Activated naive CD8-positive, alpha-beta T cell treated with anti-CD3 and anti-CD28 coated beads, Interleukin-2, amount 50 U/mL, for 24 hours (primary cell): ENCODE results near the gene NET1.

Source experiments
- ATAC-seq: fragments of 150-1000 bp; cut with Tn5 transposase; one replicate; pipeline ENCODE4 v1.10.0; 2021
- DNase-seq: peaks from one replicate; pipeline ENCODE4 v3.0.0; 2021
- H3K27ac Mint-ChIP-seq: one replicate; pipeline ENCODE4 v1.8.0; 2021; ENCODE audit warnings: mild to moderate bottlenecking, mixed read lengths
- H3K27me3 Mint-ChIP-seq: one replicate; pipeline ENCODE4 v1.8.0; 2021; ENCODE audit warnings: mixed read lengths
- H3K36me3 Mint-ChIP-seq: one replicate; pipeline ENCODE4 v1.8.0; 2021; ENCODE audit warnings: low read depth, mixed read lengths
- H3K4me1 Mint-ChIP-seq: one replicate; pipeline ENCODE4 v1.8.0; 2021; ENCODE audit warnings: mixed read lengths
- H3K4me3 Mint-ChIP-seq: one replicate; pipeline ENCODE4 v1.8.0; 2021; ENCODE audit warnings: mild to moderate bottlenecking, moderate library complexity, mixed read lengths
- H3K9me3 Mint-ChIP-seq: one replicate; pipeline ENCODE4 v1.8.0; 2021; ENCODE audit warnings: mixed read lengths

The NET1 gene

DNA sequence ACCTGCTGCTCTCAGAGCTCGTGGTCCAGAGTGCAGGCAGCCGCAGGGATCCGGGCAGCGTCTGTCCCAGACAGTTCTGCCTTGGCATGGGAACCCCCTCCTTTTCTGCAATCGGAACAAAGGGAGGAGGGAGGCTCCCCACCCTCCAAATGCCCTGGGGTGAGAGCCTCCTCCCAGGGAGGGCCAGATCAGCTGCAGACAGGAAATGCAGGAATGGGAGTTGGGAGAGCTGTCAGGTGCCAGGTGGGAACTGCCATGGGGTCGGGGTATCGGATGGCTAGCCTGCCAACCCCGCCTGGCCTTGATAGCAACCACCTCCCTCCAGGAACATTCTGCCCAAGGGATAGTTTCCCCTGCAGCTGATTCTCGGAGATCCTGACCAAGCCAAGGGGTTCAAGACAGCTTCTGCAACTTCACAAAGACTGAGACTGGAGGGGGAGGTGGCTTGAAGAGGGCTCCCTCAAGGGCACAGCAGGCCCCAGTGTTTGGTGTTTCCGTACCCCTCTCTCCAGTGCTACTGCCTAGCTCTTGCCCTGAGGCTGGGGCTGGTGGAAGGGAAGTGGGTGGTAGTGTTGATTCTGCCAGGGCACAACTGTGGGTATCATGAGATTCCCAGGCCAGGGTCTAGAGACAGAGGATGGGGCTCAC lies 87.3 kb downstream of the NET1 start, which contains the start of gene CALML5:
Gene CALML5, minus strand, starts transcription at position 78 of the 648 bp plus-strand sequence. CDS start 132 bp downstream, outside the sequence.
- Mint-ChIP-seq H3K36me3 (no peaks in the 10 kb centered on the region), H3K9me3 (no peaks in the 10 kb centered on the region), H3K4me3 (no peak within 1 kb of the TSS), H3K4me1 (no peaks in the 10 kb centered on the region), H3K27me3 (peaks cover 11% of the 10 kb centered on the region), H3K27ac (no peak within 1 kb of the TSS)
- no peak for DNase-seq
- no peak for ATAC-seq

- ATAC-seq (no peak), DNase-seq (no peak)
- H3K27me3 Mint-ChIP-seq = peaks cover 13% of the 10 kb centered on the region
- no peaks in the 10 kb centered on the region for H3K36me3 Mint-ChIP-seq
- no peaks in the 10 kb centered on the region for H3K9me3 Mint-ChIP-seq
- no peaks in the 10 kb centered on the region for H3K4me1 Mint-ChIP-seq
- no peak overlapping the region for H3K27ac Mint-ChIP-seq
- H3K4me3 Mint-ChIP-seq = no peak overlapping the region
These were observed 87.9 kb downstream of the NET1 start for GRCh38 chr10:5500162-5500670.

DNA sequence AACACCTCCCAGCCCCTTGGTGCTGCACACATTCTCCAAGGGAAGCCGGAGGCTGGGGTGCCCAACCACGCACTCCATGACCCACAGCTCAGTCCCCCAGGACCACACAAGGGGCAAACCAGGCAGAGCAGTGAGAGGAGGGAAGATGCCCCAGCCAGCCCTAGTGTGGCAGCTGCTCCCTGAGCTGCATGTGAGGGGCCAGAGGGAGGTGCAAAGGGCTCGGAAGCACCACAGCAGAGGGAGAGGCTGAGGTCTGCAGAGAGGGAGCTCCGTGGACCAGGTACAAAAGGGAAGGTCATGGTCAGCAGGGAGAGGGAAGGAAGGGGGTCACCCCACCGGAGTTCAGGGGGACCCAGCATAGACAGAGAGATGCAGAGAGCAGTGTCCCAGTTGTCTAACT lies 88.6 kb downstream of the NET1 start:
- peaks cover 15% of the 10 kb centered on the region for H3K27me3 Mint-ChIP-seq
- H3K4me3 Mint-ChIP-seq = no peak overlapping the region
- ATAC-seq (no peak), DNase-seq (no peak)
- H3K4me1 Mint-ChIP-seq = no peaks in the 10 kb centered on the region
- no peak overlapping the region for H3K27ac Mint-ChIP-seq
- no peaks in the 10 kb centered on the region for H3K36me3 Mint-ChIP-seq
- no peaks in the 10 kb centered on the region for H3K9me3 Mint-ChIP-seq

- no peak overlapping the region for H3K4me3 Mint-ChIP-seq
- no peaks in the 10 kb centered on the region for H3K4me1 Mint-ChIP-seq
- H3K27me3 Mint-ChIP-seq = peaks cover 15% of the 10 kb centered on the region
- H3K9me3 Mint-ChIP-seq = no peaks in the 10 kb centered on the region
- no peak for DNase-seq
- no peaks in the 10 kb centered on the region for H3K36me3 Mint-ChIP-seq
- ATAC-seq = no peak
- no peak overlapping the region for H3K27ac Mint-ChIP-seq
These were observed 89.7 kb downstream of the NET1 start for GRCh38 chr10:5502061-5502521.

DNA sequence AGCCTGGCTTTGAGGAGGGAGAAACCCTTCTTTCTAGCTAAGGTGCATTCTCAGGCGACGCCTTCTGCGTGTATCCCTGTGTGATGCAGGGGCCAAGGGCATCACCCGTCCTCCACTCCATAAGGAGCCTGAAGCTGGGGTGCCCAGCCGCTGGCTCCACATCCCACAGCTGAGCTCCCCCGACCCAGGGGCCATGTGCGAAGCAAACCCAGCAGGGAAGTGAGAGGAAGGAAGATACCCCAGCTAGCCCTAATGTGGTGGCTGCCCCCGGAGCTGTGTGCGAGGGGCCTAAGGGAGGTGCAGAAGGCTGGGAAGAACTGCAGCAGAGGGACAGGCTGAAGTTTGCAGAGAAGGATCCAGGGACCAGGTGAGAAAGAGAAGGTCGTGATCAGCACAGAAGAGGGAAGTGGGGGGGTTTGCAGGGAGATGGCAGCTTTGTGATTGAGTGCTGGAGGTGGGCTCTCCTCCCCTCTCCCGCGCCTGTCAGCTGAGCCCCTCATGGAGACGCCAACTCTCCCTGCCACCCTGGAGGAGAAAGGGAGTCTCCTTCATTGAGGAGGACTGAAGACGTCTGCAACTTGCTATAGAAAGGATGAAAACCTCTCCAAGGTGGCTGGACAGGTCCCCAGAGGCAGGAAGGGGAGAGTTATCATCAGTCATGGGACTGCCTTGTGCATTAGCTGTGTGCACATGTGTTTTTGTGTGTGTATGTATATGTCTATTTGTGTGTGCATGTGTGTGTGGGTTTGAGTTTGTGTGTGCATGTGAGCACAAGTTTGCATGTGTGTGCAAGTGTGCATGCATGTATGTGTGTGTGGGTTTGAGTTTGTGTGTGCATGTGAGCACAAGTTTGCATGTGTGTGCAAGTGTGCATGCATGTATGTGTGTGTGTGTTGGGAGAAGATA lies 90.5 kb downstream of the NET1 start:
- H3K4me3 Mint-ChIP-seq = no peak overlapping the region
- peaks cover 15% of the 10 kb centered on the region for H3K27me3 Mint-ChIP-seq
- no peak for ATAC-seq
- no peaks in the 10 kb centered on the region for H3K4me1 Mint-ChIP-seq
- no peaks in the 10 kb centered on the region for H3K36me3 Mint-ChIP-seq
- H3K27ac Mint-ChIP-seq = no peak overlapping the region
- no peaks in the 10 kb centered on the region for H3K9me3 Mint-ChIP-seq
- no peak for DNase-seq

GRCh38 chr10:5503477-5503835 lies 91.1 kb downstream of the NET1 start:
- no peak for ATAC-seq

GRCh38 chr10:5504146-5505072 lies 92.1 kb downstream of the NET1 start:
- DNase-seq = no peak
- peaks cover 15% of the 10 kb centered on the region for H3K27me3 Mint-ChIP-seq
- H3K4me1 Mint-ChIP-seq = no peaks in the 10 kb centered on the region
- H3K36me3 Mint-ChIP-seq = no peaks in the 10 kb centered on the region
- ATAC-seq = no peak
- no peak overlapping the region for H3K4me3 Mint-ChIP-seq
- H3K9me3 Mint-ChIP-seq = no peaks in the 10 kb centered on the region
- H3K27ac Mint-ChIP-seq = no peak overlapping the region

More at GRCh38 chr10:5503477-5503835, 91.1 kb downstream of the NET1 start:
- H3K4me3 Mint-ChIP-seq = no peak overlapping the region
- no peaks in the 10 kb centered on the region for H3K9me3 Mint-ChIP-seq
- no peak overlapping the region for H3K27ac Mint-ChIP-seq
- no peaks in the 10 kb centered on the region for H3K4me1 Mint-ChIP-seq
- DNase-seq = no peak
- no peaks in the 10 kb centered on the region for H3K36me3 Mint-ChIP-seq
- peaks cover 15% of the 10 kb centered on the region for H3K27me3 Mint-ChIP-seq

DNA sequence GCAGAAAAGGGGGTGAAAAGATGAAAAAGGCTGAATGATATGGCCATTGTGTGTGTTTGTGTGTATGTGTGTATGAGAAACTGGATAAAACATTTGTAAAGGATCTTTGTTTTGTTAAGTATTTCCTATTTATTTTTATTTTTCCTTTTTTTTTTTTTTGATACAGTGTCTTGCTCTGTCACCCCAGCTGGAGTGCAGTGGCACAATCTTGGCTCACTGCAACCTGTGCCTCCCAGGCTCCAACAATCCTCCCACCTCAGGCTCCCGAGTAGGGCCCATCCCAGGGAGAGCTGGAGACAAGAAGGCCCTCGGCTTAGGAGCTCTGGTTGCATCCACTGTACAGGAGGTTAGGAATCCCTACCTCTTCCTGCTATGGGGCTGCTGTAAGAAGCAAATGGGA lies 93.9 kb downstream of the NET1 start:
- no peak for DNase-seq
- H3K36me3 Mint-ChIP-seq = no peaks in the 10 kb centered on the region
- no peak for ATAC-seq
- H3K4me1 Mint-ChIP-seq = no peaks in the 10 kb centered on the region
- no peak overlapping the region for H3K4me3 Mint-ChIP-seq
- H3K9me3 Mint-ChIP-seq = no peaks in the 10 kb centered on the region
- H3K27me3 Mint-ChIP-seq = peaks cover 15% of the 10 kb centered on the region
- H3K27ac Mint-ChIP-seq = no peak overlapping the region

GRCh38 chr10:5506751-5507648 lies 94.6 kb downstream of the NET1 start:
- Mint-ChIP-seq H3K9me3 (no peaks in the 10 kb centered on the region), H3K27ac (no peak overlapping the region), H3K27me3 (peaks cover 15% of the 10 kb centered on the region), H3K4me1 (no peaks in the 10 kb centered on the region), H3K36me3 (no peaks in the 10 kb centered on the region), H3K4me3 (no peak overlapping the region)
- no peak for DNase-seq
- ATAC-seq = no peak

DNA sequence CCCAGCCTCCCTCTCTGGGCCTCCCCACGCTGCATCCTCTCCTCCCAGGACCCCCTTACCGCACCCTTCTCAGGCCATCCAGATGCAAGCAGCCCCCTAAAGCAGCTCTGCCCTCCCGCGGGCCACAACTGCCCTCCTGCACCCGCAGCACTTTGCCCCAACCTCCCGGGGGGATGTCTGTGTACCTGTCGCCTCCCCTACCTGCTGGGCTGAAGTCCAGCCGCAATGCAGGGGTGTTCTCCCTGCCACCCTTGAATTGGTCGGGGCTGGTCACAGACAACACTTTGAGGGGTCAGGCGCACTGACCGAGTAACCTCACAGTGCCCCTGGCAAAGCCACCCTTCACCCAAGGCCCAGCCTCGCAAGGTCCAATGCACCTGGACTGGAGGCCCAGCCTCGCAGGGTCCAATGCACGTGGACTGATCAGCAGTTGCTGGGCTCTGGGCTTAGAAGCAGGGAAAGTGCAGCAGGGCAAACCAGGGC lies 95.3 kb downstream of the NET1 start:
- Mint-ChIP-seq H3K9me3 (no peaks in the 10 kb centered on the region), H3K27ac (no peak overlapping the region), H3K4me1 (no peaks in the 10 kb centered on the region), H3K36me3 (no peaks in the 10 kb centered on the region), H3K4me3 (no peak overlapping the region), H3K27me3 (peaks cover 16% of the 10 kb centered on the region)
- DNase-seq (no peak), ATAC-seq (no peak)

DNA sequence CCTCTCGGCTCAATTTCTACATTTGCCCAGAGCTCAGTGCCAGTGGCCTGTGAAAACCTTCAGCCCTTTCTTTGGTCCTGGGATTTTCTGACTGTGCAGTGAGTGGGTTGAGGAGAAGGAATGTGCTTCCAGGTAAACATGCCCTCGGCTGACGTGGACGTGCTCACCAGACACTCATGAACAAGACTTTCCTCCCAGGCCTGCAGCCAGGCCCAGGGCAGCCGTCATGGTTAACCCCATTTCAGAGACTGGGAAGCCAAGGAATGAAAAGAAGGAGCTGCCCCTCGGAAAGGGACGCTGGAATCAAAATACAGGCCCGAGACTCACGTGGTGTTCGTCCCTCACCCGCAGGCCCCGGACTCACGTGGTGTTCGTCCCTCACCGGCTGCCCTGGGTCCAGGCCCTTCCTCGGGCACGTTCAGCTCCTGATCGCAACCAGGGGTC lies 95.8 kb downstream of the NET1 start:
- no peak overlapping the region for H3K27ac Mint-ChIP-seq
- H3K9me3 Mint-ChIP-seq = no peaks in the 10 kb centered on the region
- ATAC-seq (no peak), DNase-seq (no peak)
- peaks cover 5% of the 10 kb centered on the region for H3K4me1 Mint-ChIP-seq
- no peaks in the 10 kb centered on the region for H3K36me3 Mint-ChIP-seq
- no peak overlapping the region for H3K4me3 Mint-ChIP-seq
- peaks cover 12% of the 10 kb centered on the region for H3K27me3 Mint-ChIP-seq
